ENCODE measurements around the gene EHMT2.

DNA sequence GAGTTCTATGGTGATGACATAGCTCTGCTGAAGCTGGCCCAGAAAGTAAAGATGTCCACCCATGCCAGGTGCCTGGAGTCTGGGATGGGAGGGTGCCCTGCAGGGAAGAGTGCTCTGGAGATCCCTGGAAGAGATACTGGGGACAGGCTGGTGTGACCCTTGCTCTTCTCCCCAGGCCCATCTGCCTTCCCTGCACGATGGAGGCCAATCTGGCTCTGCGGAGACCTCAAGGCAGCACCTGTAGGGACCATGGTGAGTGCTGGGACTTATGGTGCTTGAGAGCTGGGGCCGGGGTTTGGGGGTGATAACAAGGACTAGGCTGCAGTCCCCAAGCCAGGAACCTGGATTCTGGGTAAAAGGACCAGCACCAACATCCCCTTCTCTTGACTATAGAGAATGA, 46.2 kb upstream of the EHMT2 start:
- TF ChIP-seq, protein P1, sequence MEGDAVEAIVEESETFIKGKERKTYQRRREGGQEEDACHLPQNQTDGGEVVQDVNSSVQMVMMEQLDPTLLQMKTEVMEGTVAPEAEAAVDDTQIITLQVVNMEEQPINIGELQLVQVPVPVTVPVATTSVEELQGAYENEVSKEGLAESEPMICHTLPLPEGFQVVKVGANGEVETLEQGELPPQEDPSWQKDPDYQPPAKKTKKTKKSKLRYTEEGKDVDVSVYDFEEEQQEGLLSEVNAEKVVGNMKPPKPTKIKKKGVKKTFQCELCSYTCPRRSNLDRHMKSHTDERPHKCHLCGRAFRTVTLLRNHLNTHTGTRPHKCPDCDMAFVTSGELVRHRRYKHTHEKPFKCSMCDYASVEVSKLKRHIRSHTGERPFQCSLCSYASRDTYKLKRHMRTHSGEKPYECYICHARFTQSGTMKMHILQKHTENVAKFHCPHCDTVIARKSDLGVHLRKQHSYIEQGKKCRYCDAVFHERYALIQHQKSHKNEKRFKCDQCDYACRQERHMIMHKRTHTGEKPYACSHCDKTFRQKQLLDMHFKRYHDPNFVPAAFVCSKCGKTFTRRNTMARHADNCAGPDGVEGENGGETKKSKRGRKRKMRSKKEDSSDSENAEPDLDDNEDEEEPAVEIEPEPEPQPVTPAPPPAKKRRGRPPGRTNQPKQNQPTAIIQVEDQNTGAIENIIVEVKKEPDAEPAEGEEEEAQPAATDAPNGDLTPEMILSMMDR (IDR thresholded peaks at IDR 0.05; ENCODE audit: insufficient read depth, low read length): no peak
- TF ChIP-seq SPI1 (IDR thresholded peaks at IDR 0.05; ENCODE audit: borderline replicate concordance, low read depth): no peak
- TF ChIP-seq POLR2AphosphoS5 (IDR thresholded peaks at IDR 0.05; ENCODE audit: low read depth): no peak

All from HL-60 (cell line).